T follicular helper cell (primary cell): Measurements from ENCODE around the gene ERICH6.

Experiments used
- DNase-seq: peaks from one replicate; pipeline ENCODE4 v3.0.0-alpha.2; 2020; ENCODE audit warnings: low read depth

ERICH6 gene

DNA sequence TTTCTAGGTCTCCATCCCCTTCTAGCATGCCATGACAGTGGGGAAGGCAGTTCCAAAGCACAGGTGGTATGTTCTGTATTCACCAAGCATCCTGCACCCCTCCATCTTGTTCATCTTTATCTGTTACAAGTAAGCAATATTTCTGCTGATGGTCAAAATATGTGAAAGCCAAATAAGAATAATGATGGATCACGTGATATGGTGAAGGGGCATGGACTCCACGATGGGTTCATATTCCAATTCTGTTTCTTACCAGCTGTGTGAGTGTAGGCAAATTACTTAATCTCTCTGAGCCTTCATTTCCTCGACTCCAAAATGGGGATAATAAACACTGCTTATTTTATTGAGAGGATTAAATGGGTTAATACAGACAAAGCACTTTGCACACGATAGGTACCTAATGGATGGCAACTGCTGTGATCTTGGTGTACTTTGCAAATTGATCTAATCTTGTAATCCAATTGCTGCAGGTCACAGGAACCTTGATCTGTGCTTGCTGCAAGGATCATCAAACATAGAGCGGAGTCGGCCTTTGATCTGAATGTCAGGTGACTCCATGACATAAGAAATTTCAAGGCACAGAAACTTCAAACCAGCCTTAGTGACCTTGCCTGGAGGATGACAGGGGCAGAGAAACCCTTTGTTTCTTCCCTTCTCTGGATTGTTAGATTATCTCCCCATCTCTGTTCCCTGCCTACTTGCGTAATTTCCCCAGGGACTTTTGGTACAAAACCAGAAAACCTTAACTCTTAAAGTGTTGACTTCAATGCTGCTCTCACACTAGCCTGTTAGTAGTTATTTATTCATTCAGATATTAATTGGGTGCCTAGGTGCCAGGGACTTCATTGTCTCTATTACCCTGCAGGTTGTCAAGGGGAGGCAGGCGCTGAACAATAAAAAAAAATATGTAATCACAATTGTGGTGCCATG is 33.4 kb upstream of the ERICH6 start:
- DNase-seq: no peak

DNA sequence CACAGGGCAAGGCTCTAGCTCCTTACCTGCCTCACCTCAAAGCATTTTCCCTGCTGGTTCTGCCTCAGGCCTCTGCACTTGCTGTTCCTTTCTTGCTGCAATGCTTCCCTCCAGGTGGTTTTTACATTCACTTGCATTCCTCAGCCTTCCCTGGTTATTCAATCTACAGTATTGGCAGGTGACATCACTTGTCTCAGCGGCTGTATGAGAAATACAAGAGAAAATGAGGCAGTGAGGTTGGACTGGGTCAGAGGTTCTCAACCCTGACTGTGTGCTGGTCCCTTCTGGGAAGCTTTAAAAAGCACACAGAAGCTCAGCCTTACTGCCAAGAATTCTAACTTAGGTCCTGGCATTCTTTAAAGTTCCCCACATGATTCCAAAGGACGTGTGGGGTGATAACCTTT is 32.6 kb upstream of the ERICH6 start:
- no peak for DNase-seq

DNA sequence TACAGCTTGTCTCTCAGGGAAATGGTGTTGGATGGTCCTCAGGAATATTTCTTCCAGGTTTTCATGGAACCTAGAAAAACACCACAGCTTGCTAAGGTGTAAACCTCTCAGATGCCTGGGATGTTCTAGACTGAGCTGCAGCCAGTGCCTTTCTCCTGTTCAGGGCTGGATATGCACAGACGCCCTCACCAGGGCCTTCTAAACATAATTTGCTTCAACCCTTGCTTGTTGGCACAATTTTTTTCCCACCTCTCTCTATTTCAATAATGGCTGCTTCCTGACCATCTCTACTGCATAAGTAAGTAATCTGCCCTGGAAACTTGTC is 31.0 kb upstream of the ERICH6 start:
- no peak for DNase-seq

DNA sequence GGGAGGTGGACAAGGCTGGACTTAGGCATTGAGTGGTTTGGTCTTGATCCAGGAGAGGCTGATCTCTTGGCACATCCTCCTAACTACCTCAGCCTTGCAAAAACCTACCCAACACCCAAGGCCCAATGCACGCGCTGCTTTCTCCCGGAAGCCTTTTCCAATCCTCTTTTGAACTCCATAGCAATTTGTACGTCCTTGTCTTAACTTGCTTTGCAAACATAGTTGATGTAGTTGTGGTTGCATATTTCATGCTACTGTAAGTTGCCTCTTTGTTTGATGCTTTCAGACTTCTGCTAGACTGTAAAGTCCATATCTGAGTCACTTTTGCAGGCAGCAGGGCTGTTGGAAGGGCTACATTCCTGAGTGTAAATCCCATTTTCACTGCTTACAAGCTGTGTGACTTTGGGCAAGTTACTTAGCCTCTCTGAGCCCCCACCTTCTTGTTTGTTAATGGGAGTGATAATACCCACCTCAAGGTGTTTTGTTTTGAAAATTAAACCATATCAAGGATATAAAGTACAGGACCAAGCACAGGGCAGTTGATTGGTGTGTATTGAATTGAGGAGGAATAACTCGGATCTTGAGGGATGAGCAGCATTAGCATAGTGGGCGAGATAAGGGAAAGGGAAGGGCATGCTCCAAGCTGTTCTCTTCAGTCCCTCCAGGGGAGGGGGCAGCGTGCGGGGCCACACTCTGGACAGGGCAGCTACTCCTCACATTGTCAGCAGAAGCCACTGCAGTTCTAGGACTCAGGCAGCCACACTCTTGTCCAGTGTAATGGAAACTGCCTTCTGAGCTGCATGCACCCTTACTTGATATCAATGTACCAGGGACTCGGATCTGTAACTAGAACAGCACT is 30.4 kb upstream of the ERICH6 start:
- no peak for DNase-seq

DNA sequence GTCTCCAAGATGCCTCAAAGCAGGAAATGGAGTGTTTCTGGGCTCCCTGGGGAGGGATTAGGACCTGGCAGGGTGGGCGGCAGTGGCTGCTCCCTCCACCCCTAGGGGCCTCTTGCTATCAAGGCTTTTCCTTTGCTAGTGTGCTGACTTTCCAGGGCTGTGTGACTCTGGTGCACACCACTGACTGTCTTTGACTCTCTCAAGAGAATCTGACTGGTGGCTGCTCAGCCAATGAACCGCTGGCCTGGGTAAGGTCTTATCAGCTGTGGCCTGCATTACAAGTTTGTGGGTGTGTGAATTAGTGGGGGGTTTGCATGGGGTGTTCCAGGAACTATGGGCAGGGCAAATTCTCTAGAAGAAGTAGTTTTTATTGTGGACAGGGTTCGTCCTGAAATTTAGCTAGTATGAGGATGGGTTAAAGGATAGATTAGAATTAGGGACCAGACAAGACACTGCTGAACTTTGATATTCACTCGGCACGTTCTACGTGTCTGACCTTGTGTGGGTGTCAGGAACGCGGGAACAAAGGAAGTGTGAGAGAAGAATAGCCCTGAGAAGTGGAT is 29.7 kb upstream of the ERICH6 start:
- DNase-seq: no peak

DNA sequence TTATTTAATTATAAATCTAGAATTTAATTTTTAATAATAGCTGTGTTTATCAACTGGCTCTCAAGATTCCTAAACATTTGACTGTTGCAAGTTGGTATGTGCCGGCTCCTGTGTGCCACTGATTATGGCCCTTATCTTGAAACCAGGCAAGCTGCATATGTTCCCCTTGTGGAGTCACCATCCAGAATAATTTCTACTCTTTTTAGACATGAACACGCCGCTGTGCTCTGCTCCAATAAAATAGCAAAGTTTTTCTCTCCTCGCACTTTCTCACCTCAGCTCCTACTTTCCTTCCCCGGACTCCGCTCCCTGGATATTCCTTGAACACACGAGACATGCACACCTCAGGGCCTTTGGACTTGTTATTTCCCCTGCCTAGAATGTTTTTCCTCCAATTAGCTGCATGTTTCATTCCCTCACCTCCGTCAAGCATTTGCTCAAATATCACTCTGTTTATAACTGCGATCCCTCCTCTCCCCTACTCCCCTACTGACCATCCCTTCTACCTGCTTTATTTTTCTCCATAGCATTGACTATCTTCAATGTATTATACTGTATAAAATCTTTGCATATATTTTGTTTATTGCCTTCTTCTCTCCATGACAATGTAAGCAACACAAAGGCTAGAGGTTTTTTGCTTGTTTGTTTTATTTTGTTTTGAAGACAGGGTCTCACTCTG is 26.1 kb upstream of the ERICH6 start:
- DNase-seq: no peak

DNA sequence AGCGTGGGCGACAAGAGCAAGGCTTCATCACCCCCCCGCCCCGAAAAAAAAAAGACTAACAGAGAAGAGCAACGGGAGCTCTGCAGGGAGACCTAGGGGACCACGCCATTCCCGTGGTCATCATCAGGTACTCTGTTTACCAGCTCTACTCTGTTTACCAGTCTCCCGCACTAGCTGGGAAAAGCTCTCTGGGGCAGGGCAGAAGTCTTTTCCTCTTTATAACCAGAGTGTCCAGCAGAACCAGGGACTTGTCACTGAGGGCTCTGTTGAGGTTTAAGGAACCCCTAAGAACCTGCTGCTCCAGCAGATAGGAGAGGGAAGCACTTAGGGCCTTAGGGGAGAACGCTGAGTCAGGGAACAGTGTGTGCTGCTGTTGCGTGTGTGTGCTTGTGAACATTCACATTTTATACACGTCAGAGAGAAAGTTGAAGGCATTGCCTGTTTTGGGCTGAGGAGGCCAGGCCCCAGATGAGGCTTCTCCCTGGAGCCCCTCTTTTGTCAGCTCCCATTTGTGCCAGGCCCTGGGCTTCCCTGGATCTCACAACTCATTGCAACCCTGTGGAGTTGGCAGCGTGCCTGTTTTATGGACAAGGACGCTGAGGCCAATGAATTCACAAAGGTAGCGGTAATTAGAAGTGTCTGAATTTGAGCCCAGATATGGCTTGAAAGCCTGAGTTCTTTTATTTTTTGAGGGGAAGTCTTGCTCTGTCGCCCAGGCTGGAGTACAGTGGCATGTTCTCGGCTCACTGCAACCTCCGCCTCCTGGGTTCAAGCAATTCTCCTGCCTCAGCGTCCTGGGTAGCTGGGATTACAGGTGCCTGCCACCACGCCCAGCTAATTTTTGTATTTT is 24.2 kb upstream of the ERICH6 start:
- no peak for DNase-seq

DNA sequence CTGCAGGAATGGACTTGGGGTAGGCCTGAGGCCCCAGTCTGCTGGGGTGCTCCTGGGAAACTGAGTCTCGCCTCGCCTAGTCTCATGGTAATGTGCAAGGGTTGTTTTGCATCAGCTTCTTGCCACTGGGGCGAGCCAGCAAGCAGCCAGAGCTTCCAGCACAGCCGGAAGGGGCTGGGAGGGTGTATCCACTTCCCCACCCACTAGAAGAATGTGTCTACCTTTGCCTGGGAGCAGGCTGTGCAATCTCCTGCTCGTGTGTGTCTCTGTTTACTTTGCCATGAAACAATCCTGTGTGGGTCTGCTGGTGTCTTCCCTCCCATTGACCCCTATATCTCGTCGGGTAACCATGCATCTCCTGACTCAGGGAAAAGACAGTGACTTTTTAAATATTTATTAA is 21.8 kb upstream of the ERICH6 start:
- DNase-seq: no peak

DNA sequence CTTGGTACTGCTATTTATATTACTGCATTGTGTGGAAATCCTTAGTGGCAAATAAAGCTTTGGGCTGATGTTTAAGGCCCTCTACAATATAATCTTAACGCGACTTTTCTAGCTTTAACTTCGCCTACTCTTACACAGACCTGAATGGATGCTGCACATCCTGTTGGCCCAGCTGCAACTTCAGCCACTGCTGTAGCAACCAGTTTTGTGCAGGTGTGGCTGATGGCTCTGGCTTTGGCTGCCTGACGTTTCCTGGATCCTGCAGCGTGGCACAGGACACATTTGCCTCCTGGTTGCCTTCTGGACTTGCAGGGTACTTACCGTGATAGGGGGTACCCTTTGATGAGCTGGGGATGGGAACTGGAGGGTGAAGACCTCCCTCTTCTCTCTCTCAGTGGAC is 20.2 kb upstream of the ERICH6 start:
- DNase-seq: no peak

DNA sequence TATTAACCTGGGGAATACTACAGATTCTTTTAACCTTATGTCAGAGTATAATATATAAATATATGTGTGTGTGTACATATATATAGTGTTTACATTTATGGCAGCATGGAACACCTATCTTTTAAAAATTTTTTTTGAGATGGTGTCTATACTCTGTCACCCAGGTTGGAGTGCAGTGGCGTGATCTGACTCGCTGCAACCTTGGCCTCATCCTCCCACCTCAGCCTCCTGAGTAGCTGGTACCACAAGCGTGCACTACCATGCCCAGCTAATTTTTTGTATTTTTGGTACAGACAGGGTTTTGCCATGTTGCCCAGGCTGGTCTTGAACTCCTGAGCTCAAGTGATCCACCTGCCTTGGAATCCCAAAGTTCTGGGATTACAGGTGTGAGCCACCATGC is 18.5 kb upstream of the ERICH6 start:
- no peak for DNase-seq

DNA sequence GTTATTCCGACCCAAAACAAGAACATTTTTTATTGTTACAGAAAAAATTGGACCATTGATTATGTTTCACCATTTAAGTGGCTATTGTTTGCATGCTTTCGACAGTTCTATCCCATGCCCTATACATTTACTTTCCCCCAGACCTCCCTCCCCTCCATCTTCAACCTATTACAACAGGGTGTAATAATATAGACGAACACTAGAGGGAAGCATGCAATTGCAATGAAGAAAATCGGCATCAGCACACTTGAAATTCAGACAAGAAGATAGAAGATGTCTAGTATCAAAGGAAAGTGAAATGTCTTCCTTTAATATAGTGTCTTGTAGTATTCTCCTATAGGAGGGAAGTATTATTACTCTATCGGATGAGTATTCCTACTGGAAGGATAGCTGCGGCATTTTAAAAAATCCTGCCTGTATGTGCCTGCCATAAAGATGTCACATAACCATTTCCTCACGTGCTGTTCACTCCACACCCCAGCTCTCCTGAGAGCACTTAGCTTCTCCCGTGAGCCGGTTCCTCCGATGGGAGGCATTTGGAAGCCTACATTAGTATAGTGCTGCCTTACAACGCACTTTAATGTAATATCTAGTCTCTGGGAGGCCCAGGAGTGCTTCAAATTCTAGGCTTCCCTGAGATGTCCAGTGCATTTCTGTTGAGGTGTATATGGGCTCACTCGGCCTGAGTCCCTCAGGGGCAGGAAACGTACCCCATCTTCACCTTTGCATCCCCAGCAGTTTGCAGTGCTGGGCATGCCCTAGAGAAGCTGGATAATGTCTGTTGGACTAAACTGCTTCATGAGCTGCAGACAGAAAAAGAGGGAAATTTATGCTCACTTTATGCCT is 17.8 kb upstream of the ERICH6 start:
- DNase-seq: no peak

DNA sequence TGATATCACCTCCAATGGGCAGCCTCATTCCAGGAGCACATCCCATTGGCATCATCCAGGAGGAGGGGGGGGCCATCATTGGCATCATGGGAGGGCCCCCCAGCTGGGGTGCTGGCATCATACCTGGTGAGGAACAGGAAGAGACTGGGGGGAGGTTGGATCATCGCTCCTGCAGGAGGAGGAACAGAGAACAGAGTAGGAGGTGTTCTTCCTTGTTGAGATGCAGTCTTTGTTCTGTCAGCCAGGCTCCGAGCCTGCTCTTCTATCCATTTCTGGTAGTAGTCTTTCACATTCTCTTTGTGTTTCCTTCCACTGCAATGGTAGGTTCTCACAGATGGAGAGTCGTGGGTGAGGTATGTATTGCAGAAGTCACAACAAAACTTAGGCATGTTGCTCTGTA is 16.7 kb upstream of the ERICH6 start:
- no peak for DNase-seq

DNA sequence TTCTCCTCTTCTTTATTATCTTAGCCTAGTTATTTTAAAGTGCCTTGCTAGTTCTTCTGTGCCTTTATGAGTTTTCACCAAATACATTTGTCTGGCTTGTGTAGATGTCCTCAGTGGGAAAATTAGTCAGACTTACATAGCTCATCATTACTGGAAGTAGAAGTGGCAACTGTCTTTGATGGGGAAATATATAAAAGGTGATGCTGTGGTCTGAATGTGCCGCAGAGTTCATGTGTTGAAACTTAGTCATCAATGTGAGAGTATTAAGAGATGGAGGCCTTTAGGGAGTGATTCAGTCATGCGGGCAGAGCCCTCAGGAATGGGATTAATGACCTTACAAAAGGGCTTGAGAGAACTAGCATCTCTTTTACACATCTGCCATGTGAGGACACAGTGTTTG is 6.4 kb upstream of the ERICH6 start:
- DNase-seq: no peak

DNA sequence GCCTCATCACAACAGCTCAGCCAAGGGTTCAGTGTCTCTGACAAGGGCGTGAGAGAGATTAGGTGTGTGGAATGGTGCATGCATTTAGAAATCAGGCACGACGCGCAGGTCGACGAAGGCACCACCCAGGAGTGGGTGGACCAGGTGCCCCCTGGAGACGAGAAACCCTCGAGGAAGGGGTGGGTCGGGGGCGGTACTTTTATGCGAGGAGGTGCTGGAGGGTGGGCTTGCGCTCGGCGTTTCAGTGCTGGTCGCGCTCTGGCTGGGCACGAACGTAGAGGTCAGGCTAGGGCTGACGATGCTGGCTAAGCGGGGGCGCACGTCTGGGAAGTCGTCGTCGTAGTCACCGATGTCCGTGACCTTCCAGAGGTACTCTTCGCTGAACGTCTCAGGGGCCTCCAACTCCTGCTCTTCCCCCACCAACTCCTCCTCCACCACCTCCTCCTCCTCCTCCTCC is 393 bp downstream of the ERICH6 start:
- DNase-seq: peak; percentile 10

DNA sequence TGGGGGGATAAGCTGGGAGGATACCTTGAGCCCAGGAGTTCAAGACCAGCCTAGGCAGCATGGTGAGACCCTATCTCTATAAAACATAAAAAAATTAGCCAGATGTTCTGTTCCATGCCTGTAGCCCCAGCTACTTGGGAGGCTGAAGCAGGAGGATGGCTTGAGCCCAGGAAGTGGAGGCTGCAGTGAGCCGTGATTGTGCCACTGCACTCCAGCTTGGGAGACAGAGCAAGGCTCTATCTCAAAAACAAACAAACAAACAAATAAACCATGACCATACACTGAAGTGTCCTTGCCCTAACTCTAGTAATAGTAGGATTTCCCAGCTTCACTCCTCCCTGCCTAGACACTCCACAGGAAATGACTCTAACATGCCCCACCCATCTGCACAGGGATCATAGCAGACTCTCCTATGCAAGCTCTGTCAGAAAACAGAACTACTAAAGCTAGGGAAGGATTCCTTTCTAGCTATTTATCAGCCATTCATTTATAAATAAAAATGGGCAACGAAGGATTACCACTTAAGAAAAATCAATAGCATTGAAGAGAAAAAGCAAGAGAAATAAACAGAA is 4.6 kb downstream of the ERICH6 start:
- no peak for DNase-seq

DNA sequence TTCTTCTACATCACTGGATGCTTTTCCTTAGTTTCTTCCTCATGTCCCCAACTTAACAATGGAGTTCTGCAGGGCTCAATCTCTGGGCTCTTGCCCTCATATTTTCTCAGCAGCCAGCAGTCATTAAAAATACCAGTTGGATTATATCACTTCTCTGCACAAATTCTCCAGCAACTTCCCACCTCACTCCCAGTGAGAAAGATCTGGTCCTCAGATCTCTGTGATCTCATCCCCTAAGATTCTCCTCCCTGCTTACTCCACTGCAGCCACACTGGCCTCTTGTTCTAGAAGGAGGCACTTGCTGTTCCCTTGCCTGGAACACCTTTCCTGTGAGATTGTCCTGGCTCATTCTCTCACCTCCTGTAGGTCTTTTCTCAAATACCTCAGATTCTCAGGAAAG is 6.1 kb downstream of the ERICH6 start:
- no peak for DNase-seq

DNA sequence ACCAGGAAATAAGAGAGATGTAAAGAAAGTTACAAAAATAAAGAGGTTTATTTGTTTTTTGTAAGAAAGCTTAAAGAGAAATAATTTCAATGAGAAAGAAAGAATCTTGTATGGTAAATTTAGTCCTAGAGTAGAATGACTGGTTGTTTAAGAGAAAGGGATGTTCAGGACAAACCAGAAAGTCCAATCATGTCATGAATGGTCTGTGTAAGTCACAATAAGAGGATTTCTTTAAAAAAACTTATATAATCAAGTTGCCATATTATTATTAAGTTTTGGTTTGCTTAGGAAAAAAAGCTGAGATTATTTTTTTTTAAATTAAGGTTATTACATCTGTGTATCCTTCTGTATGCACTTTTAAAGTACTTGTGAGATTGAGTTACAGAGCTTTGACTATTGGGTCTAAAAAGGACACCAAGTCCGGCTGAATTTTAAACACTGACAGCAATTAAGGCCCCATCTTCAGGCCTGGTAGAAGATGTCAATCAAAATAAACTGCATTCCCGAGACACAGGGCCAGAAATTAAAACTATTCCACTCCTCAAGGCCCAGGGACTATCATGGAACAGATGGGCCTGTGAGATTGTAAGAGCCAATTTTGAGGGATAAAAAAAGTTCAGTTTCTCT is 12.2 kb downstream of the ERICH6 start:
- DNase-seq: no peak

DNA sequence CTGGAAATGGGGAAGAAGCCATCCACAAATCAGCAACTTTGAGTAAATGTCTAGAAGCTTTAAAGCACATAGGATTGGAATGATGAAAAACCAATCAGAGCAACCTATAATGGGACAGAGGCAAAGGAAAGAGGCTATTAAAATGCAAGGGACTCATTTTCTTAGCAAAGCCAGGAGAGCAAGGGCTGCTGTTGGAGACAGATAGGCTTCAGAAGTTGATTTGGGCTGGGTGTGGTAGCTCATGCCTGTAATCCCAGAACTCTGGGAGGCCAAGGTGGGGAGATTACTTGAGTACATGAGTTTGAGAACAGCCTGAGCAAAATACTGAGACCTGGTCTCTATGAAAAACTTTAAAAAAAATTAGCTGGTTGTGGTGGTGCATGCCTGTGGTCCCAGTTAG is 16.1 kb downstream of the ERICH6 start:
- no peak for DNase-seq

DNA sequence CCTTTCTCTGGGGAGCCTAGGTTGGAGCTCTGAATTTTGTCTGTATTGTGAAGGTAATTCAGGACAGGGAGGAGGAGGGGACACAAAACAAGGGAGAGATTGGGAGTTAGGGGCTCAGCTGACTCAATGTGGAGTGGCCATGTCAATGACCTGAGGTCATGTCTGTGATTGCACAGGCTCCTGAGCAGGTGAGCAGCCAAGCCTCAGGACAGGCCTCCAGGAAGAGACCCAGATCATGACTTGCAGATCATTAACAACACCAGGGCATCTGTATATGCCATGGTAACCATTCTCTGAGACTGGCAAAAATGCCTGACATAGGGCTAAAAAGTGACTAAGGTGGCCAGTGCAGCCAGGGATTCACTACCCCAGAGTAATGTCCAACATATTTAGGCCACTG is 20.9 kb downstream of the ERICH6 start:
- DNase-seq: no peak

DNA sequence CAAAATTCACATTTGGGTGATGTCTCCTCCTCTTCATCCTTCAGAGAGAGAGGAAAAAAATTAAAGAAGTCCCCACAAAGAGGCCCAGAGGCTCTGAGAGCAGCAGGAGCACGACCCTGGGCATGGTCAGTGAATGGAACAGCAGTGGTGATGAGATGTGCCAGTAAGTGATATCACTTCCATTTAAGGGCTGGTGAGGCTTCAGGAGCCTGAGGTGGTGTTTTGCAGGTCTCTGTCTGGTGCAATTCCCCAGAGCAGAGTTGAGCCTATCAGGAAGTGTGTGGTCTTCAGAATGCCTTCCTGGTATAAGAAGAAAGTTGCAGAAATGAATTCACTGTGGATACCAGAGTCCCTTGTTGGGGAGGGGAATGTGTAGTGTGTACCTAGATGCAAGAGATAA is 21.4 kb downstream of the ERICH6 start:
- DNase-seq: no peak
